T-helper 1 cell treated with Interleukin-12 subunit alpha and Interleukin-12 subunit beta and Interleukin-4 antibody, amounts not matched to agents 30 μg/mL and 1 μg/mL, for 36 hours (primary cell): ENCODE data around the gene CNGA1.

Experiments used
- H3K27ac Mint-ChIP-seq: one replicate; pipeline ENCODE4 v1.8.0; 2021; ENCODE audit warnings: mild to moderate bottlenecking, mixed read lengths
- H3K27me3 Mint-ChIP-seq: one replicate; pipeline ENCODE4 v1.8.0; 2021; ENCODE audit warnings: low read depth, mixed read lengths
- H3K36me3 Mint-ChIP-seq: one replicate; pipeline ENCODE4 v1.8.0; 2021; ENCODE audit warnings: low read depth, mixed read lengths
- H3K4me1 Mint-ChIP-seq: one replicate; pipeline ENCODE4 v1.8.0; 2021; ENCODE audit warnings: low read depth, mixed read lengths
- H3K4me3 Mint-ChIP-seq: one replicate; pipeline ENCODE4 v1.8.0; 2021; ENCODE audit warnings: mild to moderate bottlenecking, moderate library complexity, mixed read lengths
- H3K9me3 Mint-ChIP-seq: one replicate; pipeline ENCODE4 v1.8.0; 2021; ENCODE audit warnings: mixed read lengths

CNGA1 gene

GRCh38 chr4:48016141-48017107 lies at the start of gene CNGA1, which contains the start of gene NIPAL1:
Gene CNGA1 (minus strand): TSS chr4:48016681. CDS start chr4:47952689, 63,992 bp downstream.
Gene NIPAL1 (plus strand): TSS chr4:48016772. CDS start chr4:48016840, 68 bp downstream.
- Mint-ChIP-seq H3K4me3 (peak within 1 kb of the TSS; percentile 82), H3K36me3 (no peaks in the 10 kb centered on the region), H3K4me1 (peaks cover 11% of the 10 kb centered on the region), H3K27me3 (peaks cover 41% of the 10 kb centered on the region), H3K27ac (no peak within 1 kb of the TSS), H3K9me3 (peaks cover 6% of the 10 kb centered on the region)

GRCh38 chr4:48065587-48066052 lies 49.1 kb upstream of the CNGA1 start:
- Mint-ChIP-seq H3K4me3 (no peak overlapping the region), H3K27ac (no peak overlapping the region), H3K36me3 (peaks cover 45% of the 10 kb centered on the region), H3K9me3 (peaks cover 8% of the 10 kb centered on the region), H3K27me3 (no peaks in the 10 kb centered on the region), H3K4me1 (peaks cover 11% of the 10 kb centered on the region)

- H3K4me3 Mint-ChIP-seq: no peak overlapping the region
- peaks cover 18% of the 10 kb centered on the region for H3K9me3 Mint-ChIP-seq
- no peaks in the 10 kb centered on the region for H3K27me3 Mint-ChIP-seq
- no peak overlapping the region for H3K27ac Mint-ChIP-seq
- peaks cover 11% of the 10 kb centered on the region for H3K4me1 Mint-ChIP-seq
- H3K36me3 Mint-ChIP-seq: peaks cover 38% of the 10 kb centered on the region
Measured at GRCh38 chr4:48064349-48064748, 47.9 kb upstream of the CNGA1 start.

- H3K36me3 Mint-ChIP-seq: peaks cover 7% of the 10 kb centered on the region
- no peaks in the 10 kb centered on the region for H3K27me3 Mint-ChIP-seq
- peaks cover 23% of the 10 kb centered on the region for H3K9me3 Mint-ChIP-seq
- no peak overlapping the region for H3K27ac Mint-ChIP-seq
- H3K4me3 Mint-ChIP-seq: no peak overlapping the region
- no peaks in the 10 kb centered on the region for H3K4me1 Mint-ChIP-seq
Measured at GRCh38 chr4:48058617-48059530, 42.4 kb upstream of the CNGA1 start.

GRCh38 chr4:48051078-48051477 lies 34.6 kb upstream of the CNGA1 start:
- peaks cover 48% of the 10 kb centered on the region for H3K27me3 Mint-ChIP-seq
- peaks cover 10% of the 10 kb centered on the region for H3K4me1 Mint-ChIP-seq
- H3K27ac Mint-ChIP-seq: no peak overlapping the region
- H3K36me3 Mint-ChIP-seq: no peaks in the 10 kb centered on the region
- no peak overlapping the region for H3K4me3 Mint-ChIP-seq
- H3K9me3 Mint-ChIP-seq: no peaks in the 10 kb centered on the region

- Mint-ChIP-seq H3K4me3 (no peak overlapping the region), H3K27me3 (peaks cover 60% of the 10 kb centered on the region), H3K4me1 (peaks cover 12% of the 10 kb centered on the region), H3K27ac (no peak overlapping the region), H3K36me3 (no peaks in the 10 kb centered on the region), H3K9me3 (no peaks in the 10 kb centered on the region)
Measured at GRCh38 chr4:48049483-48049882, 33.0 kb upstream of the CNGA1 start.

GRCh38 chr4:48047896-48048295 lies 31.4 kb upstream of the CNGA1 start:
- Mint-ChIP-seq H3K27ac (no peak overlapping the region), H3K27me3 (peaks cover 74% of the 10 kb centered on the region), H3K36me3 (no peaks in the 10 kb centered on the region), H3K9me3 (no peaks in the 10 kb centered on the region), H3K4me3 (no peak overlapping the region), H3K4me1 (peaks cover 16% of the 10 kb centered on the region)

- no peak overlapping the region for H3K4me3 Mint-ChIP-seq
- no peak overlapping the region for H3K27ac Mint-ChIP-seq
- peaks cover 78% of the 10 kb centered on the region for H3K27me3 Mint-ChIP-seq
- no peaks in the 10 kb centered on the region for H3K36me3 Mint-ChIP-seq
- H3K9me3 Mint-ChIP-seq: no peaks in the 10 kb centered on the region
- H3K4me1 Mint-ChIP-seq: peaks cover 18% of the 10 kb centered on the region
Measured at GRCh38 chr4:48047421-48047844, 31.0 kb upstream of the CNGA1 start.

- Mint-ChIP-seq H3K27ac (no peak overlapping the region), H3K27me3 (peaks cover 91% of the 10 kb centered on the region), H3K36me3 (no peaks in the 10 kb centered on the region), H3K4me3 (no peak overlapping the region), H3K9me3 (no peaks in the 10 kb centered on the region), H3K4me1 (peaks cover 18% of the 10 kb centered on the region)
Measured at GRCh38 chr4:48046059-48046458, 29.6 kb upstream of the CNGA1 start.

- H3K4me3 Mint-ChIP-seq: no peak overlapping the region
- no peak overlapping the region for H3K27ac Mint-ChIP-seq
- peaks cover 18% of the 10 kb centered on the region for H3K4me1 Mint-ChIP-seq
- no peaks in the 10 kb centered on the region for H3K9me3 Mint-ChIP-seq
- no peaks in the 10 kb centered on the region for H3K36me3 Mint-ChIP-seq
- H3K27me3 Mint-ChIP-seq: peaks cover 75% of the 10 kb centered on the region
Measured at GRCh38 chr4:48044298-48044697, 27.8 kb upstream of the CNGA1 start.

GRCh38 chr4:48043504-48043903 lies 27.0 kb upstream of the CNGA1 start:
- Mint-ChIP-seq H3K4me3 (no peak overlapping the region), H3K27me3 (peaks cover 67% of the 10 kb centered on the region), H3K36me3 (no peaks in the 10 kb centered on the region), H3K27ac (no peak overlapping the region), H3K4me1 (peaks cover 18% of the 10 kb centered on the region), H3K9me3 (no peaks in the 10 kb centered on the region)

GRCh38 chr4:48042979-48043461 lies 26.5 kb upstream of the CNGA1 start:
- Mint-ChIP-seq H3K4me1 (peaks cover 18% of the 10 kb centered on the region), H3K27ac (no peak overlapping the region), H3K4me3 (no peak overlapping the region), H3K27me3 (peaks cover 62% of the 10 kb centered on the region), H3K36me3 (no peaks in the 10 kb centered on the region), H3K9me3 (no peaks in the 10 kb centered on the region)

GRCh38 chr4:48041535-48042137 lies 25.2 kb upstream of the CNGA1 start:
- H3K9me3 Mint-ChIP-seq: no peaks in the 10 kb centered on the region
- H3K27me3 Mint-ChIP-seq: peaks cover 49% of the 10 kb centered on the region
- peaks cover 10% of the 10 kb centered on the region for H3K4me1 Mint-ChIP-seq
- no peak overlapping the region for H3K27ac Mint-ChIP-seq
- no peaks in the 10 kb centered on the region for H3K36me3 Mint-ChIP-seq
- no peak overlapping the region for H3K4me3 Mint-ChIP-seq

- Mint-ChIP-seq H3K4me1 (peaks cover 14% of the 10 kb centered on the region), H3K36me3 (no peaks in the 10 kb centered on the region), H3K27me3 (peaks cover 32% of the 10 kb centered on the region), H3K27ac (no peak overlapping the region), H3K4me3 (no peak overlapping the region), H3K9me3 (no peaks in the 10 kb centered on the region)
Measured at GRCh38 chr4:48039561-48039960, 23.1 kb upstream of the CNGA1 start.
